Measurements from ENCODE around the gene TRIOBP.
A peak's percentile ranks its signal among the peaks of the same experiment; 100 is the strongest.

TRIOBP gene

DNA sequence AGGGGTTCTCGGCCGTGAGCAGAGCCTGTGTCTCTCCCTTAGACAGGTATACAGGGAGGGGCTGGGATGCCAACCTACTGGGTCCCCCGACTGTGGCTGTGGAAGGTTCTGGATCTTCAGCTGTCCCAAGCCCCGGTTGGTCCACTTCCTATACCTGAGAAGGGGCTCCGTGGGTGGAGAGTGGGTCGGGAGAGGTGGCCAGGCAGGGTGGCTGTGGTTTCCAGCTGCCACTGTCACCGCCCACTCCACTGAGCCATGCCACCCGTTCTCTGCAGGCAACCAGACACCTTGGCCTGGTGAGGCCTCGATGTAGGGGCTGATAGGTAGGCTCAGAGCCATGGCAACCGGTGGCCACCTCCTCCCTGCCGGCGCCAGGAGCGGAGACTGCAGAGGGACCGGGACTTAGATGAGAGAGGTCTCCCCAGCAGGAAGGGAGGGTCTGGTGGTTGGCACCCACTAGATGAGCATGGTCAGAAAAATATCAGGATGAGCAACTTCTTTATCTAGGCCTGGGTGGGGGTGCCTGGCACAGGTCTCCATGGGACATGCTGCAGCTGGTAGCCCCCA is 53.8 kb downstream of the TRIOBP start:
- no peak overlapping the region for H4K5ac ChIP-seq (ENCODE audit: low read length)
- H2AK5ac ChIP-seq (ENCODE audit: low read length) = no peak overlapping the region
- WGBS (ENCODE audit: extremely low coverage, insufficient coverage, low lambda C conversion rate) = no CpG with 5 or more reads among the region's 14 CpGs
- peaks cover 9% of the 10 kb centered on the region for H3K79me1 ChIP-seq (ENCODE audit: low read length)
- no peak overlapping the region for H2BK5ac ChIP-seq (ENCODE audit: low read length)
- peaks cover 4% of the 10 kb centered on the region for H3K79me2 ChIP-seq (ENCODE audit: control insufficient read depth, insufficient read depth, low read length)
- no peaks in the 10 kb centered on the region for H3K27me3 ChIP-seq (ENCODE audit: insufficient read depth, low read length, poor library complexity)
- no peak overlapping the region for H3K4ac ChIP-seq (ENCODE audit: low read depth, low read length)
- no peak overlapping the region for H4K8ac ChIP-seq (ENCODE audit: low read depth, low read length)
- peak overlapping the region; percentile 50 for H3K23ac ChIP-seq (ENCODE audit: low read length)
- peaks cover 12% of the 10 kb centered on the region for H3K4me1 ChIP-seq (ENCODE audit: control insufficient read depth, low read depth, low read length)
- DNase-seq = no peak
- no peak overlapping the region for H2BK15ac ChIP-seq (replicated peaks; ENCODE audit: low read depth)
- H3K18ac ChIP-seq (ENCODE audit: low read length) = no peak overlapping the region
- H3K56ac ChIP-seq (ENCODE audit: low read length) = peak overlapping the region; percentile 20
- no peak overlapping the region for H3K4me2 ChIP-seq (ENCODE audit: low read length)
- H3K4me3 ChIP-seq (ENCODE audit: low read length) = no peak overlapping the region
- no peak overlapping the region for H3K27ac ChIP-seq (ENCODE audit: low read depth, low read length)
- H3K9ac ChIP-seq (ENCODE audit: low read length) = no peak overlapping the region
- H2BK120ac ChIP-seq (ENCODE audit: low read depth, low read length) = no peak overlapping the region
- peaks cover 1% of the 10 kb centered on the region for H3K36me3 ChIP-seq (ENCODE audit: control insufficient read depth, insufficient read depth, low read length)

DNA sequence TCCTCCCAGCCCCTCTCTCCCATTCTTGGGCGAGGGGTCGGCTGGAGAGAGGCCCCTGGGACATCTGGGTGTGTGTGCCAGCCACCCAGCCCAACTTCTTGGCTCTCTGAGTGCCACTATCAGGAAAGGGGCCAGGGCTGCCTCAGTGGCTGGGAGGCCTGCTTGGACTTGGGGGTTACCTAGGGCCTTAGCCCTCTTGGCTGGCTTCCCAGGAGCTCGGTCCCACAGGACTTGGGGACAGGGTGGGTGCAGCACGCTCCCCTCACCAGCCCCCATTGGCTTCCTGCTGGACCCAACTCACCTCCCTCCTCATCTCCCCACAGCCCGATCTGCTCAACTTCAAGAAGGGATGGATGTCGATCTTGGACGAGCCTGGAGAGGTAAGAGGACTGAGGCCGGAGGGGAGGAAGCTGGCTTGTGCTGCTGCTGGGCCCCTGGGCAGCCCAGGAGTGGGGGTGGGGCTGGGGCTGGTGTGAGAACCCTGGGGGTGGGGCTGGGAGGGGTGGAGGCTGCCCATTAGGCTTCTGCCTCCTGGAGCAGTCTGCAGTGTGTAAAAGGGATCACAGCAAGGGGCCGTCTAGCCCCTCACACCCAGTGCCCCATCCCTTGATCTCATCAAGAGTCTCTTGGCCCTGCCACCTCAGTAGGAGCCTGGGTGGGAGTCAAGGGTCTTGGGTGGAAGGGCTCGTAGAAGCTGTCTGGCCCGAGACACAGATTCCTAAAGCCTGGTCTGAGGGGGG is 54.8 kb downstream of the TRIOBP start:
- H2BK15ac ChIP-seq (replicated peaks; ENCODE audit: low read depth) = no peak overlapping the region
- no peak overlapping the region for H4K8ac ChIP-seq (ENCODE audit: low read depth, low read length)
- no peak overlapping the region for H4K5ac ChIP-seq (ENCODE audit: low read length)
- H3K79me1 ChIP-seq (ENCODE audit: low read length) = peaks cover 7% of the 10 kb centered on the region
- H3K9ac ChIP-seq (ENCODE audit: low read length) = peak overlapping the region; percentile 52
- H3K4me3 ChIP-seq (ENCODE audit: low read length) = no peak overlapping the region
- H3K56ac ChIP-seq (ENCODE audit: low read length) = peak overlapping the region; percentile 75
- peak overlapping the region; percentile 35 for H3K27ac ChIP-seq (ENCODE audit: low read depth, low read length)
- peak overlapping the region; percentile 46 for H3K4ac ChIP-seq (ENCODE audit: low read depth, low read length)
- H2BK120ac ChIP-seq (ENCODE audit: low read depth, low read length) = no peak overlapping the region
- no peak overlapping the region for H3K18ac ChIP-seq (ENCODE audit: low read length)
- peak overlapping the region; percentile 17 for H2BK5ac ChIP-seq (ENCODE audit: low read length)
- no CpG with 5 or more reads among the region's 11 CpGs for WGBS (ENCODE audit: extremely low coverage, insufficient coverage, low lambda C conversion rate)
- peak; percentile 53 for DNase-seq
- no peaks in the 10 kb centered on the region for H3K27me3 ChIP-seq (ENCODE audit: insufficient read depth, low read length, poor library complexity)
- H3K4me2 ChIP-seq (ENCODE audit: low read length) = no peak overlapping the region
- no peak overlapping the region for H2AK5ac ChIP-seq (ENCODE audit: low read length)
- no peak overlapping the region for H3K23ac ChIP-seq (ENCODE audit: low read length)
- H3K36me3 ChIP-seq (ENCODE audit: control insufficient read depth, insufficient read depth, low read length) = peaks cover 1% of the 10 kb centered on the region
- peaks cover 12% of the 10 kb centered on the region for H3K4me1 ChIP-seq (ENCODE audit: control insufficient read depth, low read depth, low read length)
- peaks cover 4% of the 10 kb centered on the region for H3K79me2 ChIP-seq (ENCODE audit: control insufficient read depth, insufficient read depth, low read length)

DNA sequence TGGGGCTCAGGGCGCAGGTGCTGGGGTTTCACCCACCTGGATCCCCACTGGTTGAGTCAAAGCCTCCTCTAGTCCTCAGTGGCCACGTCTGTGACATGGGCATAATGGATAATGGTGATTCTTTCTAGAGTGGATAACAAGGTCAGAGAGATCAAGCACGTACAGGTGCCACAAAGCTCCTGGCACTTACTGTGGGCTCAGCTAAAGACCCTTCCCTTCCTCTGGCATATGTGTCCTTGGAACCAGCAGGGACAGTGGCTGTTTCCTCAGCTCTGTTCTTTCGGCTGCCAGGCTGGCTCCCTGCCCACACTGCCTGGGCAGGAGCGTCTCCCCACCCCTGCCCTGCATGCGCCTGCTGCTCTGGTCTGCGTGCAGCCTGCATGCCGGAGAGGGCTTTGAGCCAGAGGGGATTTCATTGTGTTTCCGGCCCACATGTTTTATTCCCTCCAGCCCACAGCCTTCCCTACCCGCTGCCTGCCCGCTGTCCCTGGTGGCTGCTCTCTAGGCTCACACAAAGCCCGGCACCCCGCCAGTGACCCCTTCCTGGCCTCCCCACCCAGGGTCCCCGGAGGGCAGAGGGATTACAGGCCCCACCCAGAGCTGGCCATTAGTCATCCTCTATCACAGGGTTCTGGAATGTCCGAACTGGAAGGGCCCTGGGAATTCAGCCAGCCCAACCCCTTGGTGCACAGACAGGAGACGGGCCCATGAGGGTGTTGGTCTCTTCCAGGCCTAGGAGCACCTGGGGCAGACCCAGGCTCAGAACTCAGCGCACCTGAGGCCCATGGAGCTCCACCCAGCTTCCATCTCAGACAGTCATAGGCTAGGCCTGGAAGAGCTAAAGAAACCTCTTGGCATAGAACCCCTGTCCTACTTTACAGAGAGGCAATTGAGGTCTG is 55.6 kb downstream of the TRIOBP start:
- Histone ChIP-seq H3K27ac (ENCODE audit: low read depth, low read length) (peak overlapping the region; percentile 35), H3K23ac (ENCODE audit: low read length) (no peak overlapping the region), H3K36me3 (ENCODE audit: control insufficient read depth, insufficient read depth, low read length) (peaks cover 1% of the 10 kb centered on the region), H3K27me3 (ENCODE audit: insufficient read depth, low read length, poor library complexity) (no peaks in the 10 kb centered on the region), H4K8ac (ENCODE audit: low read depth, low read length) (no peak overlapping the region), H2BK15ac (replicated peaks; ENCODE audit: low read depth) (no peak overlapping the region), H3K4me2 (ENCODE audit: low read length) (no peak overlapping the region), H3K56ac (ENCODE audit: low read length) (no peak overlapping the region), H2BK5ac (ENCODE audit: low read length) (no peak overlapping the region), H4K5ac (ENCODE audit: low read length) (no peak overlapping the region), H3K4me1 (ENCODE audit: control insufficient read depth, low read depth, low read length) (peaks cover 12% of the 10 kb centered on the region), H3K9ac (ENCODE audit: low read length) (no peak overlapping the region), H3K79me1 (ENCODE audit: low read length) (peaks cover 7% of the 10 kb centered on the region), H3K79me2 (ENCODE audit: control insufficient read depth, insufficient read depth, low read length) (peaks cover 4% of the 10 kb centered on the region), H3K4me3 (ENCODE audit: low read length) (no peak overlapping the region), H2AK5ac (ENCODE audit: low read length) (no peak overlapping the region), H3K4ac (ENCODE audit: low read depth, low read length) (no peak overlapping the region), H2BK120ac (ENCODE audit: low read depth, low read length) (no peak overlapping the region), H3K18ac (ENCODE audit: low read length) (no peak overlapping the region)
- peak; percentile 73 for DNase-seq
- WGBS (ENCODE audit: extremely low coverage, insufficient coverage, low lambda C conversion rate) = no CpG with 5 or more reads among the region's 17 CpGs

DNA sequence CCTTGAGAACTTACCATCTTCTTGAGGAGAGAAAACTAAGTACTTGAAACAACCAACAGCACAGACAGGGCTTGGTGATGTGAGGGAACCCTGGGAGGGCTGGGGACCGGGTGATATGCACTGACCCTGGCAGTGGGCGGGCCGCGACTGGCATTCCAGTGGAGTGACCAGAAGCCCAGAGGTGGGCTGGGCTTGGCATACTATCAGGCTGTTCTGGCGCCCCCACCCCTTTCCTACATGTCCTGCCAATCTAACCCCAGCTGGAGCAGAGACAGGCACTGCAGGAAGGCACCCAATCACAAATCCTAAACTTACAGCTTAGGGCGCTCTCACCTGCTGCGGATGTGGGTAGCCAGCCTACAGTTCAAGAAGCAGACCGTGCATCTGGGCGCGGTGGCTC is 56.9 kb downstream of the TRIOBP start:
- Histone ChIP-seq H3K36me3 (ENCODE audit: control insufficient read depth, insufficient read depth, low read length) (peaks cover 1% of the 10 kb centered on the region), H3K79me2 (ENCODE audit: control insufficient read depth, insufficient read depth, low read length) (no peaks in the 10 kb centered on the region), H2AK5ac (ENCODE audit: low read length) (no peak overlapping the region), H2BK5ac (ENCODE audit: low read length) (no peak overlapping the region), H3K56ac (ENCODE audit: low read length) (no peak overlapping the region), H3K4me3 (ENCODE audit: low read length) (no peak overlapping the region), H3K23ac (ENCODE audit: low read length) (no peak overlapping the region), H3K4me2 (ENCODE audit: low read length) (no peak overlapping the region), H3K27me3 (ENCODE audit: insufficient read depth, low read length, poor library complexity) (no peaks in the 10 kb centered on the region), H3K18ac (ENCODE audit: low read length) (no peak overlapping the region), H3K4me1 (ENCODE audit: control insufficient read depth, low read depth, low read length) (peaks cover 10% of the 10 kb centered on the region), H2BK15ac (replicated peaks; ENCODE audit: low read depth) (no peak overlapping the region), H3K9ac (ENCODE audit: low read length) (no peak overlapping the region), H3K4ac (ENCODE audit: low read depth, low read length) (no peak overlapping the region), H3K79me1 (ENCODE audit: low read length) (peaks cover 3% of the 10 kb centered on the region), H3K27ac (ENCODE audit: low read depth, low read length) (no peak overlapping the region), H2BK120ac (ENCODE audit: low read depth, low read length) (no peak overlapping the region), H4K5ac (ENCODE audit: low read length) (no peak overlapping the region), H4K8ac (ENCODE audit: low read depth, low read length) (no peak overlapping the region)
- no CpG with 5 or more reads among the region's 10 CpGs for WGBS (ENCODE audit: extremely low coverage, insufficient coverage, low lambda C conversion rate)
- no peak for DNase-seq

DNA sequence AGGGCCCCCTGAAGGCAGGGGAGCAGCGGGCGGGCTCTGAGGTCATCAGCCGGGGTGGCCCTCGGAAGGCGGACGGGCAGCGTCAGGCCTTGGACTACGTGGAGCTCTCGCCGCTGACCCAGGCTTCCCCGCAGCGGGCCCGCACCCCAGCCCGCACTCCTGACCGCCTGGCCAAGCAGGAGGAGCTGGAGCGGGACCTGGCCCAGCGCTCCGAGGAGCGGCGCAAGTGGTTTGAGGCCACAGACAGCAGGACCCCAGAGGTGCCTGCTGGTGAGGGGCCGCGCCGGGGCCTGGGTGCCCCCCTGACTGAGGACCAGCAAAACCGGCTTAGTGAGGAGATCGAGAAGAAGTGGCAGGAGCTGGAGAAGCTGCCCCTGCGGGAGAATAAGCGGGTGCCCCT is 60.8 kb downstream of the TRIOBP start:
- H2BK120ac ChIP-seq (ENCODE audit: low read depth, low read length) = no peak overlapping the region
- no peaks in the 10 kb centered on the region for H3K79me2 ChIP-seq (ENCODE audit: control insufficient read depth, insufficient read depth, low read length)
- H3K4me3 ChIP-seq (ENCODE audit: low read length) = no peak overlapping the region
- no peak overlapping the region for H3K56ac ChIP-seq (ENCODE audit: low read length)
- H3K4me1 ChIP-seq (ENCODE audit: control insufficient read depth, low read depth, low read length) = no peaks in the 10 kb centered on the region
- no peak overlapping the region for H2BK15ac ChIP-seq (replicated peaks; ENCODE audit: low read depth)
- H3K4ac ChIP-seq (ENCODE audit: low read depth, low read length) = no peak overlapping the region
- H3K27me3 ChIP-seq (ENCODE audit: insufficient read depth, low read length, poor library complexity) = no peaks in the 10 kb centered on the region
- no peak overlapping the region for H4K8ac ChIP-seq (ENCODE audit: low read depth, low read length)
- no peak overlapping the region for H3K9ac ChIP-seq (ENCODE audit: low read length)
- H3K23ac ChIP-seq (ENCODE audit: low read length) = no peak overlapping the region
- H3K18ac ChIP-seq (ENCODE audit: low read length) = no peak overlapping the region
- H2AK5ac ChIP-seq (ENCODE audit: low read length) = no peak overlapping the region
- DNase-seq = no peak
- WGBS (ENCODE audit: extremely low coverage, insufficient coverage, low lambda C conversion rate) = no CpG with 5 or more reads among the region's 27 CpGs
- no peak overlapping the region for H3K4me2 ChIP-seq (ENCODE audit: low read length)
- H2BK5ac ChIP-seq (ENCODE audit: low read length) = no peak overlapping the region
- H3K36me3 ChIP-seq (ENCODE audit: control insufficient read depth, insufficient read depth, low read length) = peaks cover 6% of the 10 kb centered on the region
- H4K5ac ChIP-seq (ENCODE audit: low read length) = no peak overlapping the region
- H3K79me1 ChIP-seq (ENCODE audit: low read length) = no peaks in the 10 kb centered on the region
- no peak overlapping the region for H3K27ac ChIP-seq (ENCODE audit: low read depth, low read length)
